Keratinocyte (primary cell): ENCODE measurements around the gene STS. TPM values are rescaled to one million over a fixed set of nuclear protein-coding genes. Genes with fewer than 3 reads are reported as not detected.

Experiments used
- DNase-seq: peaks from one replicate; pipeline ENCODE4 v3.0.0-alpha.2; 2011; ENCODE audit warnings: low read depth, missing footprints, low spot score
- FAIRE-seq: peaks from 2 replicates; lab custom pipeline; 2011; peaks lifted over from hg19 to GRCh38; lab: Jason Lieb, UNC
- H2AFZ ChIP-seq: 2 replicates; pipeline ENCODE4 v1.6.0; 2012; ENCODE audit warnings: low read length, control low read depth, inconsistent platforms; ENCODE audit not compliant: control insufficient read depth
- H3K27ac ChIP-seq: 2 replicates; pipeline ENCODE4 v1.5.1; 2011; ENCODE audit warnings: low read length; ENCODE audit not compliant: control insufficient read depth, insufficient read depth
- H3K27me3 ChIP-seq: 3 replicates; pipeline ENCODE4 v1.6.0; 2011; ENCODE audit warnings: low read length; ENCODE audit not compliant: control insufficient read depth, insufficient read depth; ENCODE audit errors: extremely low read depth
- H3K36me3 ChIP-seq, 2 experiments: 2 replicates in 1 of 2; 3 replicates in 1 of 2; pipeline ENCODE4 v1.5.1; 2011; ENCODE audit warnings: low read length in 2 of 2, mild to moderate bottlenecking in 1 of 2; ENCODE audit not compliant: control insufficient read depth in 2 of 2, insufficient read depth in 2 of 2; ENCODE audit errors: extremely low read depth in 1 of 2
- H3K4me1 ChIP-seq: 3 replicates; pipeline ENCODE4 v1.5.1; 2011; ENCODE audit warnings: low read length; ENCODE audit not compliant: control insufficient read depth, insufficient read depth; ENCODE audit errors: extremely low read depth
- H3K4me2 ChIP-seq: 3 replicates; pipeline ENCODE4 v1.6.0; 2011; ENCODE audit warnings: low read depth, low read length; ENCODE audit not compliant: control insufficient read depth, insufficient read depth; ENCODE audit errors: extremely low read depth
- H3K4me3 ChIP-seq, 3 experiments: fragments of 200-600 bp in 1 of 3; sonication (generic) in 1 of 3; 2 replicates in 2 of 3; 3 replicates in 1 of 3; pipeline ENCODE4 v1.5.1; 2011 to 2016; ENCODE audit warnings: low read length in 3 of 3, mild to moderate bottlenecking in 3 of 3, control low read depth in 2 of 3, inconsistent platforms in 1 of 3, low read depth in 1 of 3, mixed read lengths in 1 of 3, mixed run types in 1 of 3, moderate library complexity in 1 of 3; ENCODE audit not compliant: control insufficient read depth in 2 of 3, insufficient read depth in 2 of 3; ENCODE audit errors: extremely low read depth in 1 of 3
- H3K79me2 ChIP-seq: 2 replicates; pipeline ENCODE4 v1.6.0; 2012; ENCODE audit warnings: low read length; ENCODE audit not compliant: control insufficient read depth, insufficient read depth
- H3K9ac ChIP-seq: 3 replicates; pipeline ENCODE4 v1.6.0; 2011; ENCODE audit warnings: low read length; ENCODE audit not compliant: control insufficient read depth, insufficient read depth; ENCODE audit errors: extremely low read depth
- H3K9me1 ChIP-seq: 3 replicates; pipeline ENCODE4 v1.6.0; 2011; ENCODE audit warnings: low read length; ENCODE audit not compliant: control insufficient read depth, insufficient read depth; ENCODE audit errors: extremely low read depth
- H3K9me3 ChIP-seq: 2 replicates; pipeline ENCODE4 v1.5.1; 2012; ENCODE audit warnings: low read depth, low read length; ENCODE audit not compliant: control insufficient read depth
- H4K20me1 ChIP-seq: 3 replicates; pipeline ENCODE4 v1.6.0; 2011; ENCODE audit warnings: low read length; ENCODE audit not compliant: control insufficient read depth, insufficient read depth; ENCODE audit errors: extremely low read depth
- CTCF ChIP-seq, 3 experiments: IDR thresholded peaks in 1 of 3; conservative IDR thresholded peaks in 1 of 3; optimal IDR thresholded peaks in 1 of 3; 2 replicates in 2 of 3; 3 replicates in 1 of 3; pipeline versions ENCODE3 to v1.5.1; 2011; ENCODE audit warnings: low read length in 3 of 3, mild to moderate bottlenecking in 3 of 3, moderate library complexity in 2 of 3, control low read depth in 1 of 3, inconsistent platforms in 1 of 3; ENCODE audit not compliant: insufficient read depth in 2 of 3; ENCODE audit errors: extremely low read depth in 1 of 3
- EZH2 ChIP-seq: IDR thresholded peaks from one replicate; pipeline ENCODE4 v1.6.1; 2012; ENCODE audit warnings: inconsistent platforms, mild to moderate bottlenecking, low read length, moderate library complexity
- dilution Hi-C: fragments of 300-500 bp; cut with MboI; formaldehyde crosslinking; loops from one replicate; pipeline ENCODE4 v1.7.0; 2020; ENCODE audit warnings: low sequenced_read_pairs; ENCODE audit not compliant: extremely low pct_ligation_motif_present
- polyA plus RNA-seq, 5 experiments: library from polyadenylated mRNA; depleted of rRNA in 3 of 5; stranded (reverse) in 3 of 5; stranded (forward) in 1 of 5; unstranded in 1 of 5; fragments of >200 nt; gene quantifications; 1 replicate in 1 of 5; 2 replicates in 3 of 5; 3 replicates in 1 of 5; pipeline versions ENCODE4 v1.2.1 to v1.2.3, GENCODE V29; 2011 to 2012; ENCODE audit warnings: missing spikeins in 2 of 5, low read depth in 1 of 5, low replicate concordance in 1 of 5

The STS gene
- polyA plus RNA-seq, 1 donor (not counting 4 experiments of a cell fraction or from before 2014, with no cell fraction given), result 2.9 TPM

GRCh38 chrX:7139202-7140081 lies 8.1 kb upstream of the STS start:
- TF ChIP-seq EZH2 (no peak), CTCF (optimal IDR thresholded peaks at IDR 0.05 in 1 of 3, IDR thresholded peaks at IDR 0.05 in 1 of 3, conservative IDR thresholded peaks at IDR 0.05 in 1 of 3; ENCODE audit: extremely low read depth in 1 of 3, insufficient read depth in 2 of 3, low read length in 3 of 3) (no peak)
- Histone ChIP-seq H3K9me3 (no peaks in the 10 kb centered on the region), H3K4me3 (no peak overlapping the region), H3K27ac (no peak overlapping the region), H3K79me2 (peaks cover 70% of the 10 kb centered on the region), H3K4me1 (no peaks in the 10 kb centered on the region), H3K4me2 (no peak overlapping the region), H2AFZ (no peak overlapping the region), H3K27me3 (no peaks in the 10 kb centered on the region), H4K20me1 (peaks cover 9% of the 10 kb centered on the region), H3K9me1 (no peaks in the 10 kb centered on the region), H3K36me3 (peaks cover 2 to 4% of the 10 kb centered on the region in 2 experiments), H3K9ac (no peak overlapping the region)
- FAIRE-seq (no peak), DNase-seq (no peak)
- dilution Hi-C loops, result no loop called here

DNA sequence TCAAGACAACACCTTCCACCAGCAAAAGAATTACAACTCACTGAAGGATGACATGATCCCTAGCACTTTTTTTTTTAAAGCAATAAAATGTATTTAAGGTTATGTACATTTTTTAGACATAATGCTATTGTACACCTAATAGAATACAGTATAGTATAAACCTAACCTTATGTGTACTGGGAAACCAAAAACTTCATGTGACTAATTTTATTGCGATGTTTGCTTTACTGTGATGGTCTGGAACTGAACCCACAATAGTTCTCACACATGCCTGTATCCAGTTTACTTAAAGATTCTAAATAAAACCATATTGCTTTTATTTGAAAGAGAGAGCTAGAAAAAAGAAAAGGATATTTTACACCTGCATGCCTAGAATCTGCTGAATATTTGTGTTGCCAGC lies 4.4 kb upstream of the STS start:
- Histone ChIP-seq H3K27ac (no peak overlapping the region), H2AFZ (no peak overlapping the region), H3K9me3 (no peaks in the 10 kb centered on the region), H3K4me1 (peaks cover 3% of the 10 kb centered on the region), H3K4me3 (no peak overlapping the region), H3K27me3 (no peaks in the 10 kb centered on the region), H3K4me2 (no peak overlapping the region), H3K9me1 (no peaks in the 10 kb centered on the region), H3K79me2 (peaks cover 69% of the 10 kb centered on the region), H3K36me3 (peaks cover 2 to 4% of the 10 kb centered on the region in 2 experiments), H4K20me1 (peaks cover 2% of the 10 kb centered on the region), H3K9ac (no peak overlapping the region)
- no peak for FAIRE-seq
- no peak for DNase-seq
- TF ChIP-seq EZH2, result no peak
- TF ChIP-seq CTCF (optimal IDR thresholded peaks at IDR 0.05 in 1 of 3, IDR thresholded peaks at IDR 0.05 in 1 of 3, conservative IDR thresholded peaks at IDR 0.05 in 1 of 3; ENCODE audit: extremely low read depth in 1 of 3, insufficient read depth in 2 of 3, low read length in 3 of 3), result no peak
- dilution Hi-C loops, result no loop called here
